RWPE2 (cell line): ENCODE data around the gene CSTF2T.

Experiments
- ATAC-seq: fragments of 200-7000 bp; cut with Tn5 transposase; 3 replicates; pipeline ENCODE4 v1.9.1; 2021; ENCODE audit warnings: low read depth
- DNase-seq: peaks from one replicate; pipeline ENCODE4 v3.0.0-alpha.2; 2020; ENCODE audit warnings: low spot score
- H3K27ac ChIP-seq: fragments of 450-650 bp; 2 replicates; pipeline ENCODE4 v1.5.1; 2017; ENCODE audit warnings: mild to moderate bottlenecking; ENCODE audit not compliant: poor library complexity, severe bottlenecking
- H3K27me3 ChIP-seq: fragments of 250-450 bp; sonication (Bioruptor Pico); 2 replicates; pipeline ENCODE4 v1.5.1; 2021; ENCODE audit warnings: mild to moderate bottlenecking, moderate library complexity; ENCODE audit not compliant: insufficient read depth, poor library complexity, severe bottlenecking
- H3K36me3 ChIP-seq: fragments of 250-450 bp; sonication (Bioruptor Pico); 2 replicates; pipeline ENCODE4 v1.5.1; 2020; ENCODE audit warnings: low read depth, mild to moderate bottlenecking, moderate library complexity
- H3K4me1 ChIP-seq: fragments of 250-450 bp; sonication (Bioruptor Pico); 2 replicates; pipeline ENCODE4 v1.5.1; 2021; ENCODE audit warnings: mild to moderate bottlenecking, moderate library complexity; ENCODE audit not compliant: insufficient read depth, poor library complexity, severe bottlenecking
- H3K4me3 ChIP-seq: fragments of 250-450 bp; sonication (Bioruptor Pico); 2 replicates; pipeline ENCODE4 v1.5.1; 2021; ENCODE audit warnings: mild to moderate bottlenecking, moderate library complexity; ENCODE audit not compliant: severe bottlenecking
- H3K9me3 ChIP-seq: fragments of 250-450 bp; sonication (Bioruptor Pico); 2 replicates; pipeline ENCODE4 v1.5.1; 2021; ENCODE audit warnings: mild to moderate bottlenecking, moderate library complexity; ENCODE audit not compliant: severe bottlenecking
- TF ChIP-seq, protein P1 (sequence below): fragments of 450-650 bp; IDR thresholded peaks from one replicate; pipeline ENCODE4 v1.5.1; 2017; ENCODE audit warnings: mild to moderate bottlenecking, moderate library complexity; ENCODE audit not compliant: poor library complexity, severe bottlenecking

The CSTF2T gene

DNA sequence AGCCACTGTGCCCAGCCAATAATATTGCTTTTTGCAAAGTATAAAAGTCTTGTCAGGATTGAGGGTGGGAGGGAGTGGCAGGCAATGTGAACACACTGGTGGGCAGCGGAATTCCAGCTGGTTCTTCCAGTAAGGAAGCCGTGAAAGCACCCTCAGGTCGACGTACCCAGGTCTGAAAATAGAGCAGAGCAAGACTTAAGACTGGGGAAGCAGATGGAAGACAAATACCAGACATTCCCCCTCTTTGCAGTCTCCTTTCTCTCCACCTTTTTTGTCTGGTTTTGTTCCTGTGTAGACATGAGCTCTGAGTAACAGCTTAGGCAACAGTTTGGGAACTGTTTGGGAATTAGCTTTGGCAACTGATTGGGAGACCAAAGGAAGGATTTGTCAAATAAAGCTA, 17.6 kb upstream of the CSTF2T start:
- Histone ChIP-seq H3K36me3 (no peaks in the 10 kb centered on the region), H3K4me1 (no peaks in the 10 kb centered on the region), H3K4me3 (no peak overlapping the region), H3K9me3 (no peaks in the 10 kb centered on the region), H3K27ac (no peak overlapping the region), H3K27me3 (no peaks in the 10 kb centered on the region)
- DNase-seq: no peak
- no peak for ATAC-seq
- TF ChIP-seq, protein P1, sequence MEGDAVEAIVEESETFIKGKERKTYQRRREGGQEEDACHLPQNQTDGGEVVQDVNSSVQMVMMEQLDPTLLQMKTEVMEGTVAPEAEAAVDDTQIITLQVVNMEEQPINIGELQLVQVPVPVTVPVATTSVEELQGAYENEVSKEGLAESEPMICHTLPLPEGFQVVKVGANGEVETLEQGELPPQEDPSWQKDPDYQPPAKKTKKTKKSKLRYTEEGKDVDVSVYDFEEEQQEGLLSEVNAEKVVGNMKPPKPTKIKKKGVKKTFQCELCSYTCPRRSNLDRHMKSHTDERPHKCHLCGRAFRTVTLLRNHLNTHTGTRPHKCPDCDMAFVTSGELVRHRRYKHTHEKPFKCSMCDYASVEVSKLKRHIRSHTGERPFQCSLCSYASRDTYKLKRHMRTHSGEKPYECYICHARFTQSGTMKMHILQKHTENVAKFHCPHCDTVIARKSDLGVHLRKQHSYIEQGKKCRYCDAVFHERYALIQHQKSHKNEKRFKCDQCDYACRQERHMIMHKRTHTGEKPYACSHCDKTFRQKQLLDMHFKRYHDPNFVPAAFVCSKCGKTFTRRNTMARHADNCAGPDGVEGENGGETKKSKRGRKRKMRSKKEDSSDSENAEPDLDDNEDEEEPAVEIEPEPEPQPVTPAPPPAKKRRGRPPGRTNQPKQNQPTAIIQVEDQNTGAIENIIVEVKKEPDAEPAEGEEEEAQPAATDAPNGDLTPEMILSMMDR: no peak

DNA sequence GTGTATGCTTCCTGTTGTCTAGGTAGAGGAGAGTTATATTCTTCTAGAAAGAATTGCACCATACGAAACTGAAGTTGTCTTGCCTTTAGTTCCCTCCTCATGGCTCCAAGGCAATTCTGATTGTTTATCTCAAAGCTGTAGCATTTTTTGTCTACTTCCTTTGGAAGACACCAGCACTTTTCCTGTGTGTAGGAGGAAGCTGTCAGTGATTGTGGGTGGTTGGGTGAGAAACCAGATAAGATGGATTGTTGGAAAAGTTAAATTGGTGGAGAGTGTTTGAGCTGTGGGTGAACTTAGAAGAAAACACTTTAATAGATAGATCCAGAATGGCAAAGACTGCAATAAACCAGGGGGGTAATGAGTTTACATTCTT, 12.1 kb upstream of the CSTF2T start:
- TF ChIP-seq, protein P1: no peak
- DNase-seq (no peak), ATAC-seq (no peak)
- Histone ChIP-seq H3K4me3 (no peak overlapping the region), H3K27me3 (no peaks in the 10 kb centered on the region), H3K4me1 (no peaks in the 10 kb centered on the region), H3K9me3 (no peaks in the 10 kb centered on the region), H3K36me3 (no peaks in the 10 kb centered on the region), H3K27ac (no peak overlapping the region)

DNA sequence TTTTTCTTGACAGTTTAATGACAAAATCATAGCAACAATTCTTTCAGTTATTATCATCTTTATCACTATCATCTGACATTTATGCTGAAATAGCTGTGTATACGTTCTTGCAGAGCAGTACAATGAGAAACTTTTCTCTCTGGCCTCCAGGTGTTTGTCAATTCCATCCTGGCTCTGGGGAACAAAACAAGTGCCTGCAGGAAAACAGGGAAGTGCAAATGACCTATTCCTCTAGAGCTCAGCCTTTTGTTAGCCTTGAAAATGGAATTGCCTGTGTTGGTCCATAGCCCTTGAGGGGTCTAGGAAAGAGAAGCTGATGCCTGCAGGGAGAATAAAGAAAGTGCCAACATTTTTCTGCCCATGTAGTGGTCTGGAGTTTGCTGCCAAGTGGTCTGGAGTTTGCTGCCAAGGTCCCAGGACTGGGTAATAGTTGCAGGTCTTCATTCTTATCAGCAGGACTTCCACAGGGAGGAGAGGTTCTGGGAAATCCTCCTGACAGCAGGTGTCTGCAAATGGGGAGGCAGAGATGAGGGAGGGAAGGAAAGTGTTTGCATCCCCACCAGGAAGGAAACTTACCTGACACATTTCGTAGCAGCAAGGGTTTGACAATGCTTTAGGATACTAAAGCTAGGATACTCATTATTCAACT, 10.1 kb upstream of the CSTF2T start:
- no peak for DNase-seq
- no peak for ATAC-seq
- Histone ChIP-seq H3K4me1 (no peaks in the 10 kb centered on the region), H3K36me3 (no peaks in the 10 kb centered on the region), H3K27ac (no peak overlapping the region), H3K4me3 (no peak overlapping the region), H3K27me3 (no peaks in the 10 kb centered on the region), H3K9me3 (no peaks in the 10 kb centered on the region)
- TF ChIP-seq, protein P1: no peak

DNA sequence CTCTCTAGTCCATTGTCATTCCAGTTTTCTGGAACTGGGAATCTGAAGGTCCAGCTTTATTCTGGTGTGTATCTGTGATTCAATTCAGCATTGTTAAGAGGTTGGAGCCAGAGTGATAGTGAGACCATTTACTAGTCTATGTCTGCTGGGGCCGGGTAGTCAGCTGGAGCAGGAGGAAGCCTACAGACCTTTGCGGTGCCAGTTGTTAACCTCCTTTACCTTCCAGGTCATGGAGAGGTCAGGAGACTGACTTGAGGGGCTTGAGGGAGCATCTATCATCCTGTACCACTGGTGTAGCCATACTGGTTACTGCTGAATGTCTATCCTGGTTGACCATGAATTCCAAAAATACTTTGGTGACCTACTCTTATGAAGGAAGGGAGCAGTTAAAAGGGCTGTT, 9.2 kb upstream of the CSTF2T start:
- no peak for DNase-seq

More for the DNA sequence above, 9.2 kb upstream of the CSTF2T start:
- H3K9me3 ChIP-seq: no peaks in the 10 kb centered on the region
- H3K36me3 ChIP-seq: no peaks in the 10 kb centered on the region
- TF ChIP-seq, protein P1: no peak
- H3K27me3 ChIP-seq: no peaks in the 10 kb centered on the region
- no peak for ATAC-seq
- no peak overlapping the region for H3K27ac ChIP-seq
- H3K4me3 ChIP-seq: no peak overlapping the region
- H3K4me1 ChIP-seq: no peaks in the 10 kb centered on the region
